Astrocyte (in vitro differentiated cells and primary cell): ENCODE results near the gene PRR30. TPM values are rescaled to one million over a fixed set of nuclear protein-coding genes. Genes with fewer than 3 reads are reported as not detected.

Experiments used
- DNase-seq: peaks from one replicate; pipeline ENCODE4 v3.0.0-alpha.2; 2010; ENCODE audit warnings: low read depth
- FAIRE-seq: peaks from 2 replicates; lab custom pipeline; 2011; peaks lifted over from hg19 to GRCh38; lab: Jason Lieb, UNC
- H2AFZ ChIP-seq: 2 replicates; pipeline ENCODE4 v1.6.0; 2012; ENCODE audit warnings: low read depth, low read length, inconsistent platforms
- H3K27ac ChIP-seq: 2 replicates; pipeline ENCODE4 v1.5.1; 2011; ENCODE audit warnings: low read depth, low read length, inconsistent platforms
- H3K27me3 ChIP-seq: 2 replicates; pipeline ENCODE4 v1.6.0; 2011; ENCODE audit warnings: low read length, inconsistent platforms; ENCODE audit not compliant: insufficient read depth
- H3K36me3 ChIP-seq: 2 replicates; pipeline ENCODE4 v1.5.1; 2011; ENCODE audit warnings: low read length, inconsistent platforms; ENCODE audit not compliant: insufficient read depth
- H3K4me1 ChIP-seq: 2 replicates; pipeline ENCODE4 v1.5.1; 2011; ENCODE audit warnings: low read length, inconsistent platforms; ENCODE audit not compliant: insufficient read depth
- H3K4me2 ChIP-seq: 2 replicates; pipeline ENCODE4 v1.6.0; 2012; ENCODE audit warnings: low read length, inconsistent platforms
- H3K4me3 ChIP-seq: 2 replicates; pipeline ENCODE4 v1.5.1; 2011; ENCODE audit warnings: low read depth, mild to moderate bottlenecking, low read length, inconsistent platforms; ENCODE audit not compliant: insufficient read depth
- H3K79me2 ChIP-seq: 2 replicates; pipeline ENCODE4 v1.6.0; 2012; ENCODE audit warnings: mild to moderate bottlenecking, low read length, inconsistent platforms; ENCODE audit not compliant: insufficient read depth
- H3K9ac ChIP-seq: 2 replicates; pipeline ENCODE4 v1.6.0; 2012; ENCODE audit warnings: mild to moderate bottlenecking, low read length, inconsistent platforms
- H3K9me3 ChIP-seq: 2 replicates; pipeline ENCODE4 v1.5.1; 2012; ENCODE audit warnings: low read depth, mild to moderate bottlenecking, low read length, inconsistent platforms; ENCODE audit not compliant: insufficient read depth
- H4K20me1 ChIP-seq: 2 replicates; pipeline ENCODE4 v1.6.0; 2012; ENCODE audit warnings: low read length, inconsistent platforms; ENCODE audit not compliant: insufficient read depth
- H3K27ac Mint-ChIP-seq: one replicate; pipeline ENCODE4 v1.8.0; 2021; ENCODE audit warnings: mild to moderate bottlenecking, mixed read lengths; ENCODE audit not compliant: unreplicated experiment
- H3K27me3 Mint-ChIP-seq: one replicate; pipeline ENCODE4 v1.8.0; 2021; ENCODE audit warnings: low read depth, mixed read lengths; ENCODE audit not compliant: unreplicated experiment
- H3K36me3 Mint-ChIP-seq: one replicate; pipeline ENCODE4 v1.8.0; 2021; ENCODE audit warnings: low read depth, mixed read lengths; ENCODE audit not compliant: unreplicated experiment
- H3K4me1 Mint-ChIP-seq: one replicate; pipeline ENCODE4 v1.8.0; 2021; ENCODE audit warnings: low read depth, mixed read lengths; ENCODE audit not compliant: unreplicated experiment
- H3K4me3 Mint-ChIP-seq: one replicate; pipeline ENCODE4 v1.8.0; 2021; ENCODE audit warnings: mild to moderate bottlenecking, moderate library complexity, mixed read lengths; ENCODE audit not compliant: unreplicated experiment
- H3K9me3 Mint-ChIP-seq: one replicate; pipeline ENCODE4 v1.8.0; 2021; ENCODE audit warnings: mild to moderate bottlenecking, mixed read lengths; ENCODE audit not compliant: unreplicated experiment
- CTCF ChIP-seq: IDR thresholded peaks from 2 replicates; pipeline ENCODE4 v1.5.1; 2011; ENCODE audit warnings: low read depth, mild to moderate bottlenecking, inconsistent platforms, low read length, moderate library complexity; ENCODE audit not compliant: insufficient read depth
- EZH2 ChIP-seq: IDR thresholded peaks from 2 replicates; pipeline ENCODE4 v1.6.1; 2012; ENCODE audit warnings: mild to moderate bottlenecking, low read length, inconsistent platforms; ENCODE audit not compliant: insufficient read depth
- total RNA-seq: library from RNA; stranded (reverse); gene quantifications from 2 replicates; pipeline ENCODE4 v1.2.1, GENCODE V29; 2021

Gene PRR30
- total RNA-seq, 1 donor from 2014 or later, result not detected

GRCh38 chr2:27164960-27165763, 26.0 kb upstream of the PRR30 start:
- H3K27me3 ChIP-seq, result peaks cover 7% of the 10 kb centered on the region
- no peak for DNase-seq
- peaks cover 10% of the 10 kb centered on the region for H3K27me3 Mint-ChIP-seq
- no peak overlapping the region for H2AFZ ChIP-seq
- TF ChIP-seq EZH2 (no peak), CTCF (no peak)
- H3K9me3 Mint-ChIP-seq, result no peaks in the 10 kb centered on the region
- no peak overlapping the region for H3K27ac Mint-ChIP-seq
- H3K4me1 Mint-ChIP-seq, result no peaks in the 10 kb centered on the region
- H3K36me3 Mint-ChIP-seq, result no peaks in the 10 kb centered on the region
- no peak overlapping the region for H3K4me2 ChIP-seq
- H3K27ac ChIP-seq, result no peak overlapping the region
- H3K4me1 ChIP-seq, result no peaks in the 10 kb centered on the region
- H3K36me3 ChIP-seq, result no peaks in the 10 kb centered on the region
- H3K9me3 ChIP-seq, result no peaks in the 10 kb centered on the region
- no peaks in the 10 kb centered on the region for H4K20me1 ChIP-seq
- H3K9ac ChIP-seq, result no peak overlapping the region
- no peaks in the 10 kb centered on the region for H3K79me2 ChIP-seq
- FAIRE-seq, result no peak
- no peak overlapping the region for H3K4me3 ChIP-seq
- no peak overlapping the region for H3K4me3 Mint-ChIP-seq

- Histone ChIP-seq H3K27ac (no peak overlapping the region), H3K9me3 (no peaks in the 10 kb centered on the region), H3K4me1 (no peaks in the 10 kb centered on the region), H3K79me2 (no peaks in the 10 kb centered on the region), H3K27me3 (peaks cover 5% of the 10 kb centered on the region), H3K4me2 (no peak overlapping the region), H3K36me3 (no peaks in the 10 kb centered on the region), H3K4me3 (no peak overlapping the region), H2AFZ (no peak overlapping the region), H4K20me1 (no peaks in the 10 kb centered on the region), H3K9ac (no peak overlapping the region)
- H3K4me3 Mint-ChIP-seq, result no peak overlapping the region
- H3K4me1 Mint-ChIP-seq, result no peaks in the 10 kb centered on the region
- FAIRE-seq (no peak), DNase-seq (no peak)
- H3K36me3 Mint-ChIP-seq, result no peaks in the 10 kb centered on the region
- TF ChIP-seq EZH2 (no peak), CTCF (no peak)
- H3K27me3 Mint-ChIP-seq, result peaks cover 12% of the 10 kb centered on the region
- no peaks in the 10 kb centered on the region for H3K9me3 Mint-ChIP-seq
- H3K27ac Mint-ChIP-seq, result peak overlapping the region; percentile 47
These were observed 23.2 kb upstream of the PRR30 start for GRCh38 chr2:27162151-27163121.
